Raji (cell line): Measurements from ENCODE around the gene ADGRB2.

ENCODE experiments used
- POLR2A ChIP-seq: IDR thresholded peaks from 2 replicates; pipeline ENCODE4 v1.6.1; 2011; ENCODE audit warnings: low read depth, low read length, control low read depth; ENCODE audit not compliant: insufficient read depth

The ADGRB2 gene

GRCh38 chr1:31788825-31789256, 24.7 kb upstream of the ADGRB2 start:
- TF ChIP-seq POLR2A: no peak

GRCh38 chr1:31788138-31788824, 24.1 kb upstream of the ADGRB2 start:
- peak; percentile 71 for TF ChIP-seq POLR2A

GRCh38 chr1:31787786-31788137, 23.6 kb upstream of the ADGRB2 start:
- no peak for TF ChIP-seq POLR2A

- no peak for TF ChIP-seq POLR2A
Measured at GRCh38 chr1:31787261-31787660, 23.1 kb upstream of the ADGRB2 start.

DNA sequence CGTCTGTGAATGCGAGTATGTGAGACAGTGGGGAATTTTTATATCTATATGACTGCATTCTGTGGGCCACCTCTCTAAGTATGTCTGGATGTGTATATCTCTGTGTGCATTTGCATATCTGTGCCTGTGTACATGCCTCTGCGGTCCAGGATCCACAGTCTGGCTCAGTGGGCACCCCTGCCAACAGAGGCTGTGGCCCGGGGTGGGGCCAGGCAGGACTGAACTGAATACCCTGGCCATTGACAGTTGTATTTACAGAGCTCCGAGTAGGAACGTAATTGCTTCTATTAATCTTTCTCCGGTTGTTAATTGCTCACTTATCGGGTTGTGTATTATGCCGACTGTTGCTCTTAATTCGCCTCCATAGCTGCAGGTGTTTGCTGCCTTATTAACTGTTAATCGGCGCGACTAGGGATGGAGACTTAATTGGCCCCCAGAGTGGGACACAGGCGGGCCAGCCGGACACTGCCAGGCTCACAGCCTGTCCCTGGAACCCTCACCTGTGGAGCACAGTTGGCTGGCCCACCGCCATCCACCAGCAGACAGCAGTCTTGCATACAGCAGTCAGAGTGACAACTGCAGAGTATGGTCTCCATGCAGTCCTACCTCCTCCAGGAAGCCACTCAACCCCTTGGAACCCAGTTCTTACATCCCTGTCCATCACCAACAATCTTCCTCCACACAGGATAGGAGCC, 22.4 kb upstream of the ADGRB2 start:
- no peak for TF ChIP-seq POLR2A

GRCh38 chr1:31785947-31786290, 21.8 kb upstream of the ADGRB2 start:
- no peak for TF ChIP-seq POLR2A

- TF ChIP-seq POLR2A: no peak
Measured at GRCh38 chr1:31785020-31785946, 21.1 kb upstream of the ADGRB2 start.

DNA sequence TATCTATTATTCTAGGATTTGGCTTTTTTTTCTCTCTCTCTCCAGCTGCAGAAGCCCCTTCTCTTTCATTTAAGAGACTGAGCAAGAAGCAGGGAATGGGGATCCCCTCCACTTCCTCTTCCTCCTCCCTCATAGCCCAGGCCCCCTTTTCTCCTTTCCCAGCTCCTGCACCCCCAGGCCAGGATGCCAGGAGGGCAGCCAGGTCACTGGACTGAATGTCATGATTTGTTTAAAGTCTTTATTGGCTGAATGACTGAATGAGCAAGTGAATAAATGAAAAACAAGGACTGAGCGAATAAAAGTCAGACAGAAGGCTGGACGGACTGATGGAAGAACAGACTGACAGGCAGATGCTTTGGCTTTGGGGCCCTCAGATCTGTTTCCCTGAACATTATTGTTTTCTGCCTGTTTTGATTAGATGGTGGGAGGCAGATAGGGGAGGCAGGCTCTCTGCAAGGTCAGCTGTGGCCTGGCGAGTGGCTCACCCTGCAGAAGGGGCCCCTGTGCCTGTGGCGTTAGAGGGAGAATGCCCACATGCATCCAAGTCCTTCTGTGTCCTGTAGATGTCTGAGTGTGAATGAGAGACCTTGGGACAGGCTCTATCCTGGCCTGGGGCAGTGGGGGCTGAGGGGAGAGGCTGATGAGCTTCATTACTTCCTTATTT, 20.3 kb upstream of the ADGRB2 start:
- TF ChIP-seq POLR2A: no peak

DNA sequence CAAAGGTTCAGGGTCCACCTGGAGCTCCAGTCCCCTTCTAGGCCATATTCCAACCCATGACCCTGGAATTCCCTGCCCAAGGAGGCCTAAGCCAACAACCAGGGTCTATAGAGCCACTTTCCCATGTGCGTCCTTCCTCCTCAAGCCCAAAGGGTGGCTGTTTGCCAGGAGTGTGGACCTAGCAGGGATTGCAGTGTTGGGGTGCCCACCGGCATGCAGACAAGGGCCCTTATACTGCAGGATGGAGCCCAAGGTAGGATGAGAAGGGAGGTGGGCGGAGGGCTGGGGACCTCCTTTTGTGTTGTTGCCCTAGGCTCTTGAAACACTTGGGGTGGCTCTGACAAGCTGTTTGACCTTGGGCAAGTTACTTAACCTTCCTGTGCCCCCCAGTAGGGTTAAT, 19.7 kb upstream of the ADGRB2 start:
- no peak for TF ChIP-seq POLR2A

GRCh38 chr1:31782421-31783410, 18.6 kb upstream of the ADGRB2 start:
- no peak for TF ChIP-seq POLR2A

- TF ChIP-seq POLR2A: no peak
Measured at GRCh38 chr1:31781756-31782371, 17.7 kb upstream of the ADGRB2 start.

GRCh38 chr1:31781138-31781755, 17.1 kb upstream of the ADGRB2 start:
- TF ChIP-seq POLR2A: no peak

GRCh38 chr1:31780632-31781031, 16.5 kb upstream of the ADGRB2 start:
- no peak for TF ChIP-seq POLR2A
